HG02678 (cell line): Measurements from ENCODE around the gene ART3.

Source experiments
- ATAC-seq: cut with Tn5 transposase; IDR thresholded peaks from one replicate; pipeline ENCODE4 v1.9.1; 2021; ENCODE audit warnings: mild to moderate bottlenecking, moderate library complexity; ENCODE audit not compliant: unreplicated experiment

ART3 gene

GRCh38 chr4:76144546-76144945 is 70.0 kb downstream of the ART3 start:
- ATAC-seq: no peak

- ATAC-seq: peak; percentile 28
Measured at GRCh38 chr4:76147454-76148141, 73.1 kb downstream of the ART3 start.

- ATAC-seq: peak; percentile 99
Measured at GRCh38 chr4:76148142-76148865, 73.8 kb downstream of the ART3 start, which contains the start of gene NUP54. Gene NUP54 (minus strand): TSS chr4:76148397. CDS start chr4:76148374, 23 bp downstream.

GRCh38 chr4:76153356-76153755 is 78.8 kb downstream of the ART3 start:
- ATAC-seq: no peak

- ATAC-seq: no peak
Measured at GRCh38 chr4:76155979-76156378, 81.5 kb downstream of the ART3 start.

- ATAC-seq: no peak
Measured at GRCh38 chr4:76156635-76157034, 82.1 kb downstream of the ART3 start.

GRCh38 chr4:76160355-76160754 is 85.8 kb downstream of the ART3 start:
- no peak for ATAC-seq
